HUES48 (cell line): ENCODE data around the gene COL5A1.
"Not testable (repeated sequence)": the region's sequence is repeated elsewhere in the genome, so short reads cannot be mapped to it uniquely, and the experiment has no call there.

Source experiments
- H3K27ac ChIP-seq: one replicate; pipeline ENCODE4 v1.7.0; 2013; ENCODE audit warnings: low read depth, low read length, inconsistent platforms
- H3K27me3 ChIP-seq: 2 replicates; pipeline ENCODE4 v1.6.1; 2013; ENCODE audit warnings: mild to moderate bottlenecking, low read length; ENCODE audit not compliant: control insufficient read depth, insufficient read depth
- H3K36me3 ChIP-seq: 2 replicates; pipeline ENCODE4 v1.6.1; 2013; ENCODE audit warnings: low read length; ENCODE audit not compliant: control insufficient read depth, insufficient read depth
- H3K4me1 ChIP-seq: 2 replicates; pipeline ENCODE4 v1.6.1; 2013; ENCODE audit warnings: mild to moderate bottlenecking, low read length; ENCODE audit not compliant: control insufficient read depth, insufficient read depth
- H3K4me3 ChIP-seq: 2 replicates; pipeline ENCODE4 v1.5.1; 2013; ENCODE audit warnings: mild to moderate bottlenecking, low read depth, low read length
- H3K9ac ChIP-seq: 2 replicates; pipeline ENCODE4 v1.6.1; 2013; ENCODE audit warnings: mild to moderate bottlenecking, low read depth, low read length, moderate library complexity
- H3K9me3 ChIP-seq: 2 replicates; pipeline ENCODE4 v1.6.1; 2013; ENCODE audit warnings: low read length; ENCODE audit not compliant: control insufficient read depth, insufficient read depth

COL5A1 gene

GRCh38 chr9:134852906-134853654, 211.5 kb downstream of the COL5A1 start:
- H3K4me3 ChIP-seq, result no peak overlapping the region
- no peaks in the 10 kb centered on the region for H3K36me3 ChIP-seq
- H3K4me1 ChIP-seq, result no peaks in the 10 kb centered on the region
- no peak overlapping the region for H3K9ac ChIP-seq
- no peaks in the 10 kb centered on the region for H3K27me3 ChIP-seq
- H3K9me3 ChIP-seq, result peaks cover 16% of the 10 kb centered on the region
- H3K27ac ChIP-seq, result no peak overlapping the region

DNA sequence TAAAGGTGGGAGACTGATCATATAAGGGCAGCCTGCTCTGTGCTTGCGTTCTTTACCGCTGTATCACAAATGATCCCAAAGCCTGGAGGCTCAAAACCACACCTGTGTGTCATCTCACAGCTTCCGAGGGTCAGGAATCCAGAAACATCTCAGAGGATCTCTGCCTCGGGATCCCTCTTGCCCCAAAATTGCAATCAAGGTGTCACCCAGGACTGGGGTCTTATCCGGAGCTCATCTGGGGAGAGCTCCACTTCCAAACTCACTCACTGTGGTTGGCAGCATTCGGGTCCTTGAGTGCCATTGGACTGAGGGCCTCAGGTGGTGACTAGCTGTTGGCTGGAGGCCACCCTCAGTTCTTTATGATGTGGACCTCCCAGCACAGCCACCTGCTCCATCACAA, 212.3 kb downstream of the COL5A1 start:
- H3K27me3 ChIP-seq, result no peaks in the 10 kb centered on the region
- no peak overlapping the region for H3K4me3 ChIP-seq
- no peak overlapping the region for H3K27ac ChIP-seq
- H3K9me3 ChIP-seq, result peaks cover 16% of the 10 kb centered on the region
- no peak overlapping the region for H3K9ac ChIP-seq
- no peaks in the 10 kb centered on the region for H3K4me1 ChIP-seq
- H3K36me3 ChIP-seq, result no peaks in the 10 kb centered on the region

- Histone ChIP-seq H3K4me1 (no peaks in the 10 kb centered on the region), H3K4me3 (no peak overlapping the region), H3K36me3 (no peaks in the 10 kb centered on the region), H3K27me3 (no peaks in the 10 kb centered on the region), H3K27ac (no peak overlapping the region), H3K9me3 (peaks cover 16% of the 10 kb centered on the region), H3K9ac (no peak overlapping the region)
These were observed 213.0 kb downstream of the COL5A1 start for GRCh38 chr9:134854541-134854981.

DNA sequence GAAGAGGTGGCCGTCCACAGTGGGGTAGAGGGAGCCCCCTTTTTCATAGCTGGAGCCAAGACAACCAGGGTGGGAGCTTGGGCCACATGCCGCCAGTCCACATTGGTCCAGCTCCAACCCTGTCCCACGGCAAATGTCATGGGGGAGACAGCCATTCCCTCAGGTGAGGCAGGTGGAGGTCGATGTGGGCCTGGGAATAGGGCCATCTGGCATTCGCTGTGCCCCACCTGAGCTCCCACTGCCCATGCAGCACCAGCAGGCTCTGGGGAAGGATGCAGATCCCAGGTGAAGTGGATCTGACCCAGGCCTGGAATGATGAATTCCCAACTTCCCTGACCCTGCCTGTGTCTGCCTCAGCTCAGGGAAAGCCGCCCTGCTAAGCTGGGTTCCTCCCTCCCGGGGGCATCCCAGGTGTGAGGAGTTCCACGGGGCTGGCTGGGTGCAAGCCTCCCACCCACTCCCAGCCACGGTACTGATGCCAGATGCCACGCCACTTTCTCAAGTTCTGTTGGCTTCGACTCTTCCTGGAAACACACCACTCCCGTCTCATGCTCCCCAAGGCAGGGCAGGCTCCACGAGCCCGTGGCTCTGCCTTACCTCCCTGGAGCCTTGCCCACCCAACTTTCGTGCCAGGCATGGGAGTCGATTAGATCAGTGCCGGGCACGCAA, 213.8 kb downstream of the COL5A1 start:
- Histone ChIP-seq H3K4me3 (no peak overlapping the region), H3K9me3 (peaks cover 15% of the 10 kb centered on the region), H3K36me3 (no peaks in the 10 kb centered on the region), H3K27ac (no peak overlapping the region), H3K9ac (no peak overlapping the region), H3K4me1 (no peaks in the 10 kb centered on the region), H3K27me3 (no peaks in the 10 kb centered on the region)

DNA sequence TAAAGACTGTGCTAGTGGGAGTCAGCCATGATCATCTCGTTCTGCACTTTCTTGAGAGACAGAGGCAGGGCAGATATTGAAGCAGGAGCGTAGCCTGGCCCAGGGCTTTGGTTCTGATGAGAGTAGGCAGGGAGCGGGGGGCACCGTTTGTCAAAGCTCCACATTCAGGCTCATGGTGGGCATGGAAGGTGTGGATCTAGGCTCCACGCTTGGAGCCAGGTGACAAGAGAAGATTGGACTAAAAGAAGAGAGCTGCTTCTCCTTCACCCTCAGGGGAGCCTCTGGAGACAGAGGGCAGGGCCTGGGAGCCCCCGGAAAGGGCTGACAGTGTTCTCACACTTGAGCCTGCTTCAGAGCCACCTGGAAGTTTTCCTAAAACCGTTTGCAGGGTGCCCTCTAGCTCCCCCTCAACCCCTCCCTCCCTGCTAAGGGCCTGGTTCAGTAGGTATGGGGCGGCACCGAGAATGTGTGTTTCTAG, 214.3 kb downstream of the COL5A1 start:
- no peak overlapping the region for H3K9ac ChIP-seq
- H3K27ac ChIP-seq, result no peak overlapping the region
- H3K9me3 ChIP-seq, result peaks cover 9% of the 10 kb centered on the region
- no peak overlapping the region for H3K4me3 ChIP-seq
- no peaks in the 10 kb centered on the region for H3K4me1 ChIP-seq
- no peaks in the 10 kb centered on the region for H3K36me3 ChIP-seq
- no peaks in the 10 kb centered on the region for H3K27me3 ChIP-seq

DNA sequence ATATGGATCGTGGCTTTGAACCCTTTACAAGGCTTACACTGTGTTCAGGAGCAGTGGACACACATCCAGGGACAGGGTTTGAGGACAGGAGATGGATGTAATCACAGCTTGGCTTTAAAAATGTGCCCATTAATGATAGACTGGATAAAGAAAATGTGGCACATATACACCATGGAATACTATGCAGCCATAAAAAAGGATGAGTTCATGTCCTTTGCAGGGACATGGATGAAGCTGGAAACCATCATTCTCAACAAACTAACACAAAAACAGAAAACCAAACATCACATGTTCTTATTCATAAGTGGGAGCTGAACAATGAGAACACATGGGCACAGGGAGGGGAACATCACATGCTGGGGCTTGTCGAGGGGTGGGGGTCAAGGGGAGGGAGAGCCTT, 215.8 kb downstream of the COL5A1 start:
- H3K4me1 ChIP-seq, H3K36me3 ChIP-seq, H3K9ac ChIP-seq, H3K4me3 ChIP-seq, H3K27ac ChIP-seq, H3K27me3 ChIP-seq, H3K9me3 ChIP-seq: not testable (repeated sequence)

DNA sequence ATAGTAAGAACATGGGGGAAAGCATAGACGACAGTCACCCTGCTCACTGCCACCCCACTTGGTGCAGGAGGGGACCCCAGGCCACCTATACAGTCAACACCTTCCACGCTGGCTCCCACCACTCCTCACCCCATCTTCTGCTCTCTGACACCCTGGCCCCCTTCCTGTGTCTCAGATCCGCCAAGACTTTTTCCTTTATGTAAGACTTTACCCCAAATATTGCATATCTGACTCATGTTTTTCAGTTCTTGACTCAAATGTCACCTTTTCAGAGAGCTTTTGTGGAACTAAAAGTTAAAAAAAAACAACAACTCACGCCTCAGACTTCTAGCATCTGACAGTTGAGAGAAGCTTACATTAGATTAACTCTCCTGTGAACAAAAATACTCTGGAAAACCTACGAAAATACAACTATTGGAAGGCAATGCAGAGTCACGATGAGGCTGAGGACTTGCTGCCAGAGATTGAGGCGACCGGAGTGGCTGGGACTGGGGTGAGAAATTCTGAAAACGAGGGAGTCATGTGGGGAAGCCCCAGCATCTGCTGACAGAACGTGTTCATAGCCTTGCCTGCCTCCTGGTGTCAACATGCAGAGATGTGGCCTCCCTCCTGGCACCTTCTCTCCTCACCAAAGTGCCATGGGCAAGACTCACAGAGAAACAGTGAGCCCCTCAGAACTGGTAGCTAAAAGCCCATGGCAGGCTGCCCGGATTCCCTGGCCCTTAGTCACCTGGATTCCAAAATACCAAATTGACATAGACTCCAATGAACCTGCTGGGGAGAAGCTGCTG, 216.6 kb downstream of the COL5A1 start:
- Histone ChIP-seq H3K4me3 (no peak overlapping the region), H3K9me3 (peaks cover 5% of the 10 kb centered on the region), H3K36me3 (no peaks in the 10 kb centered on the region), H3K27me3 (no peaks in the 10 kb centered on the region), H3K4me1 (no peaks in the 10 kb centered on the region), H3K9ac (no peak overlapping the region), H3K27ac (no peak overlapping the region)

GRCh38 chr9:134860510-134860909, 218.9 kb downstream of the COL5A1 start:
- H3K9ac ChIP-seq, result no peak overlapping the region
- H3K4me3 ChIP-seq, result no peak overlapping the region
- H3K27ac ChIP-seq, result no peak overlapping the region
- no peaks in the 10 kb centered on the region for H3K36me3 ChIP-seq
- peaks cover 5% of the 10 kb centered on the region for H3K9me3 ChIP-seq
- no peaks in the 10 kb centered on the region for H3K27me3 ChIP-seq
- no peaks in the 10 kb centered on the region for H3K4me1 ChIP-seq

GRCh38 chr9:134861595-134862334, 220.2 kb downstream of the COL5A1 start:
- peaks cover 5% of the 10 kb centered on the region for H3K9me3 ChIP-seq
- H3K36me3 ChIP-seq, result no peaks in the 10 kb centered on the region
- no peaks in the 10 kb centered on the region for H3K27me3 ChIP-seq
- H3K4me3 ChIP-seq, result no peak overlapping the region
- H3K27ac ChIP-seq, result no peak overlapping the region
- H3K4me1 ChIP-seq, result no peaks in the 10 kb centered on the region
- no peak overlapping the region for H3K9ac ChIP-seq

GRCh38 chr9:134863306-134863902, 221.8 kb downstream of the COL5A1 start:
- no peaks in the 10 kb centered on the region for H3K4me1 ChIP-seq
- no peaks in the 10 kb centered on the region for H3K27me3 ChIP-seq
- H3K9me3 ChIP-seq, result peaks cover 5% of the 10 kb centered on the region
- no peak overlapping the region for H3K27ac ChIP-seq
- H3K4me3 ChIP-seq, result no peak overlapping the region
- no peak overlapping the region for H3K9ac ChIP-seq
- H3K36me3 ChIP-seq, result no peaks in the 10 kb centered on the region
